Measurements from ENCODE around the gene PTMA.

The PTMA gene

GRCh38 chr2:231680285-231680991, 27.9 kb upstream of the PTMA start:
- H3K9ac ChIP-seq (ENCODE audit: low read depth, low read length), result peak overlapping the region; percentile 97

GRCh38 chr2:231680992-231681852, 27.1 kb upstream of the PTMA start:
- Histone ChIP-seq H3K4me1 (ENCODE audit: control insufficient read depth, insufficient read depth, low read length) (peaks cover 13% of the 10 kb centered on the region), H3K4me3 (ENCODE audit: low read length) (peak overlapping the region; percentile 78), H3K27me3 (ENCODE audit: control insufficient read depth, insufficient read depth, low read length) (no peaks in the 10 kb centered on the region), H3K4me2 (ENCODE audit: low read length) (peak overlapping the region; percentile 98), H3K9ac (ENCODE audit: low read depth, low read length) (peak overlapping the region; percentile 97), H3K9me3 (replicated peaks; ENCODE audit: low read length) (no peaks in the 10 kb centered on the region), H3K36me3 (ENCODE audit: insufficient read depth, low read length) (no peaks in the 10 kb centered on the region)

More at GRCh38 chr2:231680285-231680991, 27.9 kb upstream of the PTMA start:
- no peaks in the 10 kb centered on the region for H3K27me3 ChIP-seq (ENCODE audit: control insufficient read depth, insufficient read depth, low read length)
- peaks cover 13% of the 10 kb centered on the region for H3K4me1 ChIP-seq (ENCODE audit: control insufficient read depth, insufficient read depth, low read length)
- no peaks in the 10 kb centered on the region for H3K9me3 ChIP-seq (replicated peaks; ENCODE audit: low read length)
- peak overlapping the region; percentile 78 for H3K4me3 ChIP-seq (ENCODE audit: low read length)
- peak overlapping the region; percentile 98 for H3K4me2 ChIP-seq (ENCODE audit: low read length)
- no peaks in the 10 kb centered on the region for H3K36me3 ChIP-seq (ENCODE audit: insufficient read depth, low read length)

- Histone ChIP-seq H3K27me3 (ENCODE audit: control insufficient read depth, insufficient read depth, low read length) (no peaks in the 10 kb centered on the region), H3K4me3 (ENCODE audit: low read length) (no peak overlapping the region), H3K4me2 (ENCODE audit: low read length) (no peak overlapping the region), H3K9me3 (replicated peaks; ENCODE audit: low read length) (no peaks in the 10 kb centered on the region), H3K36me3 (ENCODE audit: insufficient read depth, low read length) (no peaks in the 10 kb centered on the region), H3K9ac (ENCODE audit: low read depth, low read length) (no peak overlapping the region), H3K4me1 (ENCODE audit: control insufficient read depth, insufficient read depth, low read length) (peaks cover 13% of the 10 kb centered on the region)
Observed at GRCh38 chr2:231682603-231683291, 25.6 kb upstream of the PTMA start.

GRCh38 chr2:231683292-231684235, 24.8 kb upstream of the PTMA start:
- no peak overlapping the region for H3K4me2 ChIP-seq (ENCODE audit: low read length)
- H3K4me3 ChIP-seq (ENCODE audit: low read length), result no peak overlapping the region
- H3K9ac ChIP-seq (ENCODE audit: low read depth, low read length), result no peak overlapping the region
- no peaks in the 10 kb centered on the region for H3K36me3 ChIP-seq (ENCODE audit: insufficient read depth, low read length)
- peaks cover 13% of the 10 kb centered on the region for H3K4me1 ChIP-seq (ENCODE audit: control insufficient read depth, insufficient read depth, low read length)
- H3K9me3 ChIP-seq (replicated peaks; ENCODE audit: low read length), result no peaks in the 10 kb centered on the region
- no peaks in the 10 kb centered on the region for H3K27me3 ChIP-seq (ENCODE audit: control insufficient read depth, insufficient read depth, low read length)

- Histone ChIP-seq H3K9ac (ENCODE audit: low read depth, low read length) (no peak overlapping the region), H3K4me1 (ENCODE audit: control insufficient read depth, insufficient read depth, low read length) (peaks cover 13% of the 10 kb centered on the region), H3K4me2 (ENCODE audit: low read length) (no peak overlapping the region), H3K4me3 (ENCODE audit: low read length) (no peak overlapping the region), H3K27me3 (ENCODE audit: control insufficient read depth, insufficient read depth, low read length) (no peaks in the 10 kb centered on the region), H3K9me3 (replicated peaks; ENCODE audit: low read length) (no peaks in the 10 kb centered on the region), H3K36me3 (ENCODE audit: insufficient read depth, low read length) (no peaks in the 10 kb centered on the region)
Observed at GRCh38 chr2:231684314-231685223, 23.8 kb upstream of the PTMA start.

- no peak overlapping the region for H3K4me3 ChIP-seq (ENCODE audit: low read length)
- H3K9ac ChIP-seq (ENCODE audit: low read depth, low read length), result no peak overlapping the region
- no peaks in the 10 kb centered on the region for H3K27me3 ChIP-seq (ENCODE audit: control insufficient read depth, insufficient read depth, low read length)
- no peaks in the 10 kb centered on the region for H3K36me3 ChIP-seq (ENCODE audit: insufficient read depth, low read length)
- H3K4me1 ChIP-seq (ENCODE audit: control insufficient read depth, insufficient read depth, low read length), result peaks cover 11% of the 10 kb centered on the region
- H3K4me2 ChIP-seq (ENCODE audit: low read length), result no peak overlapping the region
- H3K9me3 ChIP-seq (replicated peaks; ENCODE audit: low read length), result no peaks in the 10 kb centered on the region
Observed at GRCh38 chr2:231685349-231686191, 22.8 kb upstream of the PTMA start.

GRCh38 chr2:231686192-231687100, 21.9 kb upstream of the PTMA start:
- no peak overlapping the region for H3K9ac ChIP-seq (ENCODE audit: low read depth, low read length)
- H3K36me3 ChIP-seq (ENCODE audit: insufficient read depth, low read length), result no peaks in the 10 kb centered on the region
- no peak overlapping the region for H3K4me3 ChIP-seq (ENCODE audit: low read length)
- H3K9me3 ChIP-seq (replicated peaks; ENCODE audit: low read length), result no peaks in the 10 kb centered on the region
- H3K4me2 ChIP-seq (ENCODE audit: low read length), result no peak overlapping the region
- H3K27me3 ChIP-seq (ENCODE audit: control insufficient read depth, insufficient read depth, low read length), result no peaks in the 10 kb centered on the region
- H3K4me1 ChIP-seq (ENCODE audit: control insufficient read depth, insufficient read depth, low read length), result peaks cover 5% of the 10 kb centered on the region

GRCh38 chr2:231687133-231687852, 21.0 kb upstream of the PTMA start:
- Histone ChIP-seq H3K4me3 (ENCODE audit: low read length) (no peak overlapping the region), H3K4me1 (ENCODE audit: control insufficient read depth, insufficient read depth, low read length) (no peaks in the 10 kb centered on the region), H3K9ac (ENCODE audit: low read depth, low read length) (no peak overlapping the region)

More at GRCh38 chr2:231687133-231687852, 21.0 kb upstream of the PTMA start:
- no peaks in the 10 kb centered on the region for H3K27me3 ChIP-seq (ENCODE audit: control insufficient read depth, insufficient read depth, low read length)
- H3K36me3 ChIP-seq (ENCODE audit: insufficient read depth, low read length), result no peaks in the 10 kb centered on the region
- H3K4me2 ChIP-seq (ENCODE audit: low read length), result no peak overlapping the region
- no peaks in the 10 kb centered on the region for H3K9me3 ChIP-seq (replicated peaks; ENCODE audit: low read length)
